HG02981 (cell line): ENCODE measurements around the gene PGM3.

ENCODE experiments used
- ATAC-seq: cut with Tn5 transposase; IDR thresholded peaks from one replicate; pipeline ENCODE4 v1.9.1; 2021; ENCODE audit warnings: mild to moderate bottlenecking, moderate library complexity; ENCODE audit not compliant: unreplicated experiment

Gene PGM3

DNA sequence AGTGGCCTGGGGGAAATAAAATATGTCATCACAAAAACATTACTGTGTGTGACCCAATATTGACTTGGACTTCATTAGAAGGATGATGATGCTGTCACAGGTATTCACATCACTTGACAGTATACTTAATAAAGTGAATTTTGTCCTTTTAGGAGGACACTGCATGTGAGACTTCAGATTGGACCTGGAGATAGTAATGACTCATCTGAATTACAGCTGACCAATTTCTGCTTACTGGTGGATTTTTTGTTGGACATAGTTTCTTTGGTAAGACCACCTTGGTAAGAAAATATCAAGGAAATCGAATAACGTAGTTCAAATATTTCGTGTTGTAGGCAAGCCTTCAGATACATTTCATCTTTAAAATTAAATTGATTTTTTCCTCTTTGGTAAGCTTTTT lies 68.5 kb downstream of the PGM3 start:
- ATAC-seq = no peak

DNA sequence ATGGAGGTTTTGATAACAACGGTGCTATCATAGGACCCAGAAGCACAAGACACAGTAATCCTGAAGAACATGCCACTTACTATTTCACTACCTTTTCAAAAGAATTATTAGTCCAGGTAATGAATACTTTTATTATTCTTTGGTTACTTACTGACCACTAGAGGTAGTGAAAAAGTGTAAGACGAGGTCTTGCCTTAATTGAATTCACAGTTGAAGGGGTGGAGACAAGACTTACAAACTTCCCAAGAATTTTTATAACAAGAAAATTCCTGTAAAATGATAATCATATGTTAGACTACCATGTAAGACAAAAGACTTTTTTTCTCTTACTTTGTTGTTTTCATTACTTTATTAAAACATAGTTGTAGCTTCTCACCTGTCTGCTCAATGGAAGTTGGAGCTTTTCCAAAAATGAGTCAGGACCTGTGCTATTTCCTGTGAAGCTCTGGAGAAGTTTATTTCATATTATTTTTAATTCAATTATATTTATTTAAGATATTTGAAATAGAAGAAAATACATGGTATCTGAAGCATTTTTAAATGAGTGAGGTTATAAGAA lies 73.2 kb downstream of the PGM3 start:
- no peak for ATAC-seq

DNA sequence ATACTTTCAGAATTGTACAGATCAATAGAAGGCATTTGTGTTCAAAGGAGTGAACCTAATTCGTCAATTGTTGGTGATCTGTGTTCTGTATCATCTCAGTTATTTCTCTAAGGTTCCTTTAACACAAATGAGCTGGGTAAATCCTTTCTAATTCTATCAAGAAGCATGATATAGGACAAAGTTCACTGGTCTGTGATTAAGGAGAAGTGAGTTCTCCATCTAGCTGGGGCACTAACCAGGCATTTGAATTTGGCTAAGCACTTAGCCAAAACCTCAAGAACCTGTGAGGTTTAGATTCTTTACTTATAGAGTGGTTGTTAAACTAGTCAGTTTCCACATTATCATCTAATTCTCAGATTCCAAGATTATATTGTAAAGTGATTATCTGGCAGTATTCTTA lies 75.3 kb downstream of the PGM3 start:
- ATAC-seq = no peak
